Type B pancreatic cell (in vitro differentiated cells): ENCODE results near the gene MAPK6. TPM values are rescaled to one million over a fixed set of nuclear protein-coding genes. Genes with fewer than 3 reads are reported as not detected.

ENCODE experiments used
- DNase-seq: peaks from one replicate; pipeline ENCODE4 v3.0.0; 2021; ENCODE audit warnings: mixed read lengths; ENCODE audit not compliant: unreplicated experiment; ENCODE audit errors: extremely low spot score
- H3K27ac Mint-ChIP-seq: 2 replicates; pipeline ENCODE4 v1.8.0; 2021; ENCODE audit warnings: mild to moderate bottlenecking, mixed read lengths
- H3K27me3 Mint-ChIP-seq: 2 replicates; pipeline ENCODE4 v1.8.0; 2021; ENCODE audit warnings: mixed read lengths
- H3K36me3 Mint-ChIP-seq: 2 replicates; pipeline ENCODE4 v1.8.0; 2021; ENCODE audit warnings: mixed read lengths
- H3K4me1 Mint-ChIP-seq: one replicate; pipeline ENCODE4 v1.8.0; 2021; ENCODE audit warnings: mixed read lengths; ENCODE audit not compliant: unreplicated experiment
- H3K4me3 Mint-ChIP-seq: 2 replicates; pipeline ENCODE4 v1.8.0; 2021; ENCODE audit warnings: mild to moderate bottlenecking, mixed read lengths
- H3K9me3 Mint-ChIP-seq: 2 replicates; pipeline ENCODE4 v1.8.0; 2021; ENCODE audit warnings: mixed read lengths
- total RNA-seq: library from RNA; stranded (reverse); gene quantifications from 2 replicates; pipeline ENCODE4 v1.2.1, GENCODE V29; 2021; ENCODE audit warnings: low replicate concordance
- TF ChIP-seq, protein P1 (sequence below): fragments of 200-600 bp; sonication (generic); conservative IDR thresholded peaks from 2 replicates; pipeline ENCODE4 v1.5.0; 2021; ENCODE audit warnings: antibody characterized with exemption, mild to moderate bottlenecking

Gene MAPK6
- total RNA-seq, 1 donor from 2014 or later: 56.6 TPM

DNA sequence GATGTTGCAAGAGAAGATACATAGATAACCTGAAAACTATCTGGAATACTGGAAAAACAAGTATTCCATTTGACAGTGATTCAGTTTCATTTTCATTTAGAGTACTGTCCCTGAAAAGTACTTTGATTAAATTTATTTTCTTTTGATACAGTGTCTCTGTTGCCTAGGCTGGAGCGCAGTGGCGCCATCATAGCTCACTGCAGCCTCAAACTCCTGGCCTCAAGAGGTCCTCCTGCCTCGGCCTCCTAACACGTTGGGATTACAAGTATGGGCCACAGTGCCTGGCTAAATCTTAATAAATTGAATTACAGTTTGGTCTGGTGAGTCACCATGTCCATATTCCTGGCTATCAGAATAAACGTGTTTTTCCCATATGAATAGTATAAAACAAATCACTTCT is 45.8 kb upstream of the MAPK6 start:
- TF ChIP-seq, protein P1, sequence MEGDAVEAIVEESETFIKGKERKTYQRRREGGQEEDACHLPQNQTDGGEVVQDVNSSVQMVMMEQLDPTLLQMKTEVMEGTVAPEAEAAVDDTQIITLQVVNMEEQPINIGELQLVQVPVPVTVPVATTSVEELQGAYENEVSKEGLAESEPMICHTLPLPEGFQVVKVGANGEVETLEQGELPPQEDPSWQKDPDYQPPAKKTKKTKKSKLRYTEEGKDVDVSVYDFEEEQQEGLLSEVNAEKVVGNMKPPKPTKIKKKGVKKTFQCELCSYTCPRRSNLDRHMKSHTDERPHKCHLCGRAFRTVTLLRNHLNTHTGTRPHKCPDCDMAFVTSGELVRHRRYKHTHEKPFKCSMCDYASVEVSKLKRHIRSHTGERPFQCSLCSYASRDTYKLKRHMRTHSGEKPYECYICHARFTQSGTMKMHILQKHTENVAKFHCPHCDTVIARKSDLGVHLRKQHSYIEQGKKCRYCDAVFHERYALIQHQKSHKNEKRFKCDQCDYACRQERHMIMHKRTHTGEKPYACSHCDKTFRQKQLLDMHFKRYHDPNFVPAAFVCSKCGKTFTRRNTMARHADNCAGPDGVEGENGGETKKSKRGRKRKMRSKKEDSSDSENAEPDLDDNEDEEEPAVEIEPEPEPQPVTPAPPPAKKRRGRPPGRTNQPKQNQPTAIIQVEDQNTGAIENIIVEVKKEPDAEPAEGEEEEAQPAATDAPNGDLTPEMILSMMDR: no peak
- H3K27me3 Mint-ChIP-seq: peaks cover 4% of the 10 kb centered on the region
- H3K27ac Mint-ChIP-seq: peak overlapping the region; percentile 80
- peaks cover 8% of the 10 kb centered on the region for H3K36me3 Mint-ChIP-seq
- H3K4me3 Mint-ChIP-seq: peak overlapping the region; percentile 76
- H3K4me1 Mint-ChIP-seq: peaks cover 15% of the 10 kb centered on the region
- DNase-seq: no peak
- no peaks in the 10 kb centered on the region for H3K9me3 Mint-ChIP-seq

DNA sequence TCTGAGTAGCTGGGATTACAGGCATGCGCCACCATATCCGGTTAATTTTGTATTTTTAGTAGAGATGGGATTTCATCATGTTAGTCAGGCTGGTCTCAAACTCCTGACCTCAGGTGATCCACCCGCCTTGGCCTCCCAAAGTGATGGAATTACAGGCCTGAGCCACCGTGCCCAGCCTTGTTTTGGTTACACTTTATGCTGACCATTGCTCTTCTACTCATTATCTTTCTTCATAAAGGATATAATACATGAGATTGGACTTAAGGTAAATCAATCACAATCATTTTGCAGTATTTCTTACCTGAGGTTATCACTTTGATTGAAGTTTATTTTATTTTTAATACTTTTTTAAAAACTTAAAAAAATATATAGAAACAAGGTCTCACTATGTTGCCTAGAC is 45.2 kb upstream of the MAPK6 start:
- no peak overlapping the region for H3K27ac Mint-ChIP-seq
- H3K4me3 Mint-ChIP-seq: no peak overlapping the region
- H3K9me3 Mint-ChIP-seq: no peaks in the 10 kb centered on the region
- H3K36me3 Mint-ChIP-seq: peaks cover 8% of the 10 kb centered on the region
- TF ChIP-seq, protein P1: no peak
- peaks cover 15% of the 10 kb centered on the region for H3K4me1 Mint-ChIP-seq
- no peak for DNase-seq
- peaks cover 4% of the 10 kb centered on the region for H3K27me3 Mint-ChIP-seq

DNA sequence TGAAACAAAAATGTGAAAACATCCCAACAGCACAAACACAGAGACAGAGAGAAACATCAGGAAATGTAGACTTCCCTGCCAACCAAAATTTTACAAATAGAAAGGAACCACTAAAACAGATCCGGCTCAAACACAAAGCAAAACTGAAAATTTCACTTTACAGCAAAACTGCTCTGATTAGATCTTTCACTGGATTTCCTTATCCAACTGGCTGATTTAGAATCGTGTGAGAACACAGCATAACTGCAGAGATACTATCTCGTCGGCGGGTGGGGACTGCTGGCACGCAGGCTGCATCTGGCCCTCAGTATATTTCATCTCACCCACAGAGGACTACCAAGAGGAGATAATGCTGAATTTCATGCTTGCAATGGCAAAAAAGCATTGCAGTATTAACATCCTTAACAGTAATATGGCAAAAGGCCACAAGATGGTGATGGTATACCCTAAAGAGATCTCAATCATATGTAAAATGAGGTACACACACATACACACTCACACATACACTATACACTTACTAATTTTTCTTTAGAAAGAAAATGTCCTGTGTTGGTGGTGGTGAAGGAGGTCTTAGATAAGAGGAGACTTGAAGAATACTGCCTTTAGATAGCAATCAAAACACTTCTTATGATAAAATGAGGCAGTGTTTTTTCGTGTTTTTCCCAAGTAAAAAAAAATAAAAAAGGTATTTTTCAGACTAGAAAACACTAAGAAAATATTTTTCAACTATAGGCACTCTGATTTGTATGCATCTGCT is 36.8 kb upstream of the MAPK6 start:
- Mint-ChIP-seq H3K27ac (peak overlapping the region; percentile 95), H3K9me3 (no peaks in the 10 kb centered on the region), H3K4me3 (peak overlapping the region; percentile 74), H3K36me3 (no peaks in the 10 kb centered on the region), H3K4me1 (peaks cover 12% of the 10 kb centered on the region), H3K27me3 (no peaks in the 10 kb centered on the region)
- TF ChIP-seq, protein P1: peak; percentile 75
- DNase-seq: no peak

DNA sequence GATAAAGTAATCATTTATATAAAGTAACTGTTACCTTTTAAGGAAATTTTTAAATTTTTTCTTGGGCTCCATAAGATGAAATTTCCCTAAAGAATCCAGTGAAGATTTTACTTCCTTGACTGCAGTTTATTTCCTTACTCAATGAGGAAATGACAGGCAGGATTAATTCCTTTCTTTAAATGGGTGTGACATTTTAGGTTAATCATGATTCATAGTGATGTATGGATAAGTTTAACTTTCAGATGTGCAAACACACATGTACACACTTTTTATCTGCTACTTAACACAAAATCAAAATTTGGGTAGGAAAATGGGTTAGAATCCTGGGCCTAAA is 36.3 kb upstream of the MAPK6 start:
- H3K9me3 Mint-ChIP-seq: no peaks in the 10 kb centered on the region
- H3K36me3 Mint-ChIP-seq: no peaks in the 10 kb centered on the region
- no peaks in the 10 kb centered on the region for H3K27me3 Mint-ChIP-seq
- no peak for DNase-seq
- H3K27ac Mint-ChIP-seq: peak overlapping the region; percentile 43
- TF ChIP-seq, protein P1: no peak
- no peak overlapping the region for H3K4me3 Mint-ChIP-seq
- H3K4me1 Mint-ChIP-seq: peaks cover 12% of the 10 kb centered on the region

DNA sequence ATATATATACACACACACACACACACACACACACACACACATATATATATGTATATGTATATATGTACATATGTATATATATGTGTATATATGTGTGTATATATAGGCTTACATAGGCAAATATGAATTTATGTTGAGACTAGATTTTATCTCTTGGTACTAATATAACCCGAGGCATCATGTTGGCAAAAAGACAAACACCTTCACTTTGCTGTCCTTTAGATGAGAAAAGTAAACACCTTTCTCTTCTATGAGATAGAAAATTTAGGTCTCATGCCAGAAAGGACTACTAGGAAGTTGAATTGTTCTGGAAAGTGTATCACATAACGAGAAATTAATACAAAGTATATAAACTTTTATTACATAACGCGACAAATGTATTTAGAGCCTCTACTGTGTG is 27.9 kb upstream of the MAPK6 start:
- Mint-ChIP-seq H3K27me3 (no peaks in the 10 kb centered on the region), H3K27ac (no peak overlapping the region), H3K4me3 (no peak overlapping the region), H3K9me3 (no peaks in the 10 kb centered on the region), H3K4me1 (no peaks in the 10 kb centered on the region), H3K36me3 (no peaks in the 10 kb centered on the region)
- DNase-seq: no peak
- TF ChIP-seq, protein P1: no peak

DNA sequence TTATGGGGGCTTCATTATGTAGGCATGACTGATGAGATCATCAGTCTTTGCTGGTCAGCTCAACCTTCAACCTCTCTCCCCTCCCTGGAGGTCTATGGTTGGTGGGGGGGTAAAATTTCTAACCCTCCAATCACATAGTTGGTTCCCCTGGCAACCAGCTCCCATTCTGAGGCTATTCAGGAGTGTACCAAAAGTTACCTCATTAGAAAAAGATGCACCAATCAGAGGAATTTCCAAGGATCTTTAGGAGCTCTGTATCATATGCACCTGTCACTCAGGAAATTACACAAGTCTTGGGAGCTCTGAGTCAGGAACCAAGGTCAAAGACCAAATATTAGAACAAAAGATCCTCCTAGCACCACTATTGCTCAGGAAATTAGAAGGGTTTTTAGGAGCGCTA is 26.1 kb upstream of the MAPK6 start:
- DNase-seq: no peak
- no peaks in the 10 kb centered on the region for H3K4me1 Mint-ChIP-seq
- H3K9me3 Mint-ChIP-seq: no peaks in the 10 kb centered on the region
- no peaks in the 10 kb centered on the region for H3K27me3 Mint-ChIP-seq
- no peaks in the 10 kb centered on the region for H3K36me3 Mint-ChIP-seq
- H3K27ac Mint-ChIP-seq: no peak overlapping the region
- TF ChIP-seq, protein P1: no peak
- no peak overlapping the region for H3K4me3 Mint-ChIP-seq
